ENCODE data around the gene LTBP1.

Gene LTBP1

DNA sequence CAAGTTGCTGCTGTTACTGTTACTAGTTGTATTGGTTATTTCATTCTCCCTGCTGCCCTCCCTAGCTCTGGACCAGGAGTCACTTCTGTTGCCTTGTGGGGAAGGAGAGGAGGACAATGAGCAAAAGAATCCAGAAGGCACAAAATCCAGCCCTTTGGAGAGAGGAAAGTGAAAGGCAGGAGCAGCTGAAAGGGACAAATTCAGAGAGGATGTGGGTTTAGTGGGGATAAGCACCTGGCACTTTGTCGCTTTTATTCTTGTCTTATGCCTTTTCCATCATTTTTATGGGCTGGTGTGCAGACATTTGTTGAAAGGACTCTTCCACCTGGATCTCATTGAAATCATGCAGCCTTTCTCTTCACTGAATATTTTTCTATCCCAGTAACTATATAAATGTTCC is 24.3 kb upstream of the LTBP1 start:
- no peak overlapping the region for H3K27ac Mint-ChIP-seq
- no peaks in the 10 kb centered on the region for H3K4me1 Mint-ChIP-seq (ENCODE audit: low read depth)
- no peak overlapping the region for H3K4me3 Mint-ChIP-seq
- H3K36me3 Mint-ChIP-seq = no peaks in the 10 kb centered on the region
- peaks cover 23% of the 10 kb centered on the region for H3K27me3 Mint-ChIP-seq
- no peaks in the 10 kb centered on the region for H3K9me3 Mint-ChIP-seq (ENCODE audit: low read depth)

DNA sequence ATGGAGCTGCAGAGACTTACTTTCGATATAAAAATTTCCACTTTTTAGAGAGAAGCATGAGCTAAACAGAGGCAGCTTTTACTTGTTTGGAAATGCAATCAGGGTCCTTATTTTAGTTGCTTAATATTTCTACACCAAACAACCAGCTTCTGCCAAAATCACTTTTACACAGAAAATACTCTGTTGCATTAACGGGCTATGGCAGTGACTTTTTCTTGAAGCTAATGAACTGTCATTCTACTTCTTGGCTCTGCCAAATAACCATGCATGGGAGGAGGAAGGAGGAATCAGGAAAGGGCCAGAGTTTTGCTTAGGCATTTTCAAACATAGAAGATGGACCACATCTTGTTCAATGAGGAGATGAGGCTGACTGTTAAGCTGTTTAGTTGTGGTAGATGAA is 23.6 kb upstream of the LTBP1 start:
- peaks cover 26% of the 10 kb centered on the region for H3K27me3 Mint-ChIP-seq
- H3K4me3 Mint-ChIP-seq = no peak overlapping the region
- no peak overlapping the region for H3K27ac Mint-ChIP-seq
- H3K36me3 Mint-ChIP-seq = no peaks in the 10 kb centered on the region
- H3K9me3 Mint-ChIP-seq (ENCODE audit: low read depth) = no peaks in the 10 kb centered on the region
- no peaks in the 10 kb centered on the region for H3K4me1 Mint-ChIP-seq (ENCODE audit: low read depth)

DNA sequence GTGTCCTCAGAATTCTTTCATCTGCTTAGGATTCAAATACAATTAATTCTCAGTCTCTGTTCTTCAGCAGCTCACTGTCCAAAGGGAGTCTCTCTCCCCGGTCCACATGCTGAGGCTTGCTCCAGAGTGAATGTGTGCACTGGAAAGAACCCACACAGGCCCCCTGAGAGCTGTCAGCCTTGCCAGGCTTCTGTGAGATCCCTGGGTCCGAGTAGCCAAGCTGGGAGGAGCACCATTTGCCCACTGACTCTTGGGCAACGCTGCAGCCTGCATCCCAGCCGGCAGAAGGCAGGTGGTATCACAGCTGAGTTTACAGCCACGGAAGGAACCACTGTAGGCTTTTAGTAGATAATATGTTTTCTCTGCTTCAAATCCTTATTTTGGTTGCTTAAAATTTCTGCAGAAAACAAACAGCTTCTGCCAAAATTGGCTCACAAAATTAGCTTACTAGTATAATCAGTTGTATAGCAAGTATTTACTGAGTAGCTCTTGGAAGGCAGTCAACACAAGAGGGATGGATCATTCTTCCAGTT is 21.4 kb upstream of the LTBP1 start:
- H3K36me3 Mint-ChIP-seq = no peaks in the 10 kb centered on the region
- no peak overlapping the region for H3K4me3 Mint-ChIP-seq
- H3K27me3 Mint-ChIP-seq = peaks cover 22% of the 10 kb centered on the region
- no peaks in the 10 kb centered on the region for H3K9me3 Mint-ChIP-seq (ENCODE audit: low read depth)
- no peak overlapping the region for H3K27ac Mint-ChIP-seq
- no peaks in the 10 kb centered on the region for H3K4me1 Mint-ChIP-seq (ENCODE audit: low read depth)

DNA sequence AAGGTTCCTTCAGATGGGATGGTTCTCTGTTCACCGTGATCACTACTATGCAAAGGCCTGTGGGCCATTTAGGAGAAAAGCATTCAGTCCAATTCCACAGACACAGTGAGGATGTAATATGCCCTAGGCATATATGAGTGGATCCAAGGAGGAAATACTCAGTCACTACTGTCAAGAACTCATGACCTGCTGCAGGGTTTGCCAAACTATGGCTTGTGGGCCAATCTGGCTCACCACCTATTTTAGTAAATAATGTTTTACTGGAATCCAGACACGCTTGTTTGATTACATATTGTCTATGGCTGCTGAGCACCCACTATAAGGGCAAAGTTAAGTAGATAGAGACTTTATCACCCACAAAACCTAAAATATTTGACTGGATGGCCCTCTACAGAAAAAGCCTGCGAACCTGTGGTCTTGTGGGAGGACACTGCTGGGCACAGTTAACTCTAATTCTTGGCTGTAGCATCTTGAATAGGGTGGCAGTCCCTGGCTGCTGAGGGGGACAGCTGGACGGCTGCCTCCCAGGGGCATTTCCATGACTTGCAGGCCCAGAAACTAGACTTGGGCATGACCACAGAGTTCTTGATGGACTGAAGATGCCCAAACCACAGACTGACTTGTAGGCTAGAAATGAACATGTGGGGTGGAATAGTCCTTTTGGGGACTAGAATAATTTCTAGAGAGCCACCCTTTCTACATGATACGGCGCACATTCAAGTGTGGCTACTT is 20.6 kb upstream of the LTBP1 start:
- Mint-ChIP-seq H3K4me3 (no peak overlapping the region), H3K27me3 (peaks cover 22% of the 10 kb centered on the region), H3K9me3 (ENCODE audit: low read depth) (no peaks in the 10 kb centered on the region), H3K36me3 (no peaks in the 10 kb centered on the region), H3K27ac (no peak overlapping the region), H3K4me1 (ENCODE audit: low read depth) (no peaks in the 10 kb centered on the region)

DNA sequence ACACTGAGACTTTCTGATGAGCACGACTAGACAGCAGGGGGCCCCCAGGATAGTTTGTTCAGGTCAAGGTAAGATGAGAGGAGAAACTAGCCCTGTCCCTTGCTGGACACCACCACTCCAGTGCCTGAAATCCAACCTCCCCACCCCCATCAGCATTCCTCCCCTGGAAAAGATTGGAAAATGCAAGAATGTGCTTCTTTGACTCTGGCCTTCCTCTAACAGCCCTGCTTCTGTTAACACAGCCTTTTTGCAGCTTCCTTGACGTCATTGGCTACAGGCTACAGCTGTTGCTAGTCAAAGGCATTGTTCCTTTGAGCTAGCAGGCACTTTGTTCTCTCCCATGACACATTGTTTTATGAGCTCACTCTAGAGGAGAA is 20.1 kb upstream of the LTBP1 start:
- no peaks in the 10 kb centered on the region for H3K9me3 Mint-ChIP-seq (ENCODE audit: low read depth)
- peaks cover 22% of the 10 kb centered on the region for H3K27me3 Mint-ChIP-seq
- no peak overlapping the region for H3K4me3 Mint-ChIP-seq
- no peaks in the 10 kb centered on the region for H3K36me3 Mint-ChIP-seq
- no peaks in the 10 kb centered on the region for H3K4me1 Mint-ChIP-seq (ENCODE audit: low read depth)
- no peak overlapping the region for H3K27ac Mint-ChIP-seq

DNA sequence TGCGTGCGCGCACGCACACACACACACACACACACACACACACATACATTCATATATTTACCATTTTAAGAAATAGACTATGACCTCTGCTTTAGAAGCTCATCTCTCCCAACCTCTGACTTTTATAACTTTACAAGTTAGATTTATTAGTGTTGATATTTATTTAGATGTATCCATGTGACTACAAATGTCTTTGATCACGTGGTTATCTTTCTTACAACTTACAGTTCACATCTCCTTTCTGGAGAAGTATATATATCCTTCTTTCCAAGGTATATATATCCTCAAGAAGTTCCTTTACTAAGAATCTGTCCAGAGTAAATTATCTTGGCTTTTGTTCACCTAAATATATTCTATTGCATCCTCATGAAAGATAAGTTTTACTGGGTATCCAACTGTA is 16.3 kb upstream of the LTBP1 start:
- no peaks in the 10 kb centered on the region for H3K9me3 Mint-ChIP-seq (ENCODE audit: low read depth)
- H3K4me1 Mint-ChIP-seq (ENCODE audit: low read depth) = no peaks in the 10 kb centered on the region
- no peaks in the 10 kb centered on the region for H3K36me3 Mint-ChIP-seq
- peaks cover 10% of the 10 kb centered on the region for H3K27me3 Mint-ChIP-seq
- no peak overlapping the region for H3K4me3 Mint-ChIP-seq
- H3K27ac Mint-ChIP-seq = no peak overlapping the region

DNA sequence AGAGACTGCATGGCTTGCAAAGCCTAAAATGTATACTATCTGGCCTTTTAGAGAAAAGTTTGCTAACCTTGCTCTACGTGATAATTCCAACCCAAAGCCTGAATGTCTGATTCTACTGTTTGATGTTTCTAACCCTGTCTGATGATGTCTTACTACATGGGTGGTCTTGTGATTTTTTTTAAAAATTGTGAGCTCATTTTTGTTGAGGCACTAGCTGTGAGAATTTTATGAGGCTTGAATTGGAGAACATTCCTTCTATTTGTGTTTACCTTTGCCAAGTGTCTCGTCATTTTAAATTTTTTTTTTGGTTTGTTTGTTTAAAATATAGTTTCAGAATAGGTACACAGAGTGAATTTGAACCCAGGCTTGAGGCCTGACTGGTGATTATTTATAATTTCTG is 15.2 kb upstream of the LTBP1 start:
- Mint-ChIP-seq H3K27me3 (peaks cover 13% of the 10 kb centered on the region), H3K4me1 (ENCODE audit: low read depth) (no peaks in the 10 kb centered on the region), H3K36me3 (no peaks in the 10 kb centered on the region), H3K27ac (no peak overlapping the region), H3K4me3 (no peak overlapping the region), H3K9me3 (ENCODE audit: low read depth) (no peaks in the 10 kb centered on the region)

DNA sequence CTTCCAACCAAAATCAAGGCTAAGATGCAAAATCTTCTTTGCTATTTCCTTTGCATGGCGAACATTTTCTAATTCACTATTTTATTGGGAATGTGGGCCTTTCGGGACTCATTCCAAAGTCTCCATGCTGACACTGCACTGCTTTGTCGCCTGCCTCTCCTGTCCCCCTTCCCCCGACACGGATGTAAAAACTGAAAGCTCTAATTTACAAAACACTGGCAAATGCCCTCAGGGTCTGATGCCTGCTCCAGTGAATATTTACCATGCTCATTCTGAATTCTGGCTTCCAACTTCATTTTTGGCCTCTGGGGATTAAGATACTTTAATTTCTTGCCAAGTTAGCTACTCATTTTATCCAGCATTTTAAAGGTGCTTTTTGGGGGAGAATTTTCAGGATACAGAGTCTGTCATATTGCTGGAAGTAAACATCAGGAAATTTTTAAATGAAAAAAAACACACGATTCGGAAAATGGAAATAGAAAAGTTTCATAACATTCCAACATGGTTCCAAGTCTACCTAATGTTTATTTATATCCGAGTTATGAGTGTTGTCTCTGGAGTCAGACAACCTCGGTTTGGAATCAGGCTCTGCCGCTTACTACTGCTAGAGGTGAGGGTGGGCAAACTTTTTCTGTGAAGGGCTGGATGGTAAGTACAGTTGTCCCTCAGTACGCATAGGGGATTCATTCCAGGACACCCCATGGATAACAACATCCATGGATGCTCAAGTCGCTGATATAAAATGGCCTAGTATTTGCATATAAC is 14.6 kb upstream of the LTBP1 start:
- Mint-ChIP-seq H3K27me3 (peaks cover 11% of the 10 kb centered on the region), H3K9me3 (ENCODE audit: low read depth) (no peaks in the 10 kb centered on the region), H3K4me1 (ENCODE audit: low read depth) (no peaks in the 10 kb centered on the region), H3K27ac (no peak overlapping the region), H3K36me3 (no peaks in the 10 kb centered on the region), H3K4me3 (no peak overlapping the region)

DNA sequence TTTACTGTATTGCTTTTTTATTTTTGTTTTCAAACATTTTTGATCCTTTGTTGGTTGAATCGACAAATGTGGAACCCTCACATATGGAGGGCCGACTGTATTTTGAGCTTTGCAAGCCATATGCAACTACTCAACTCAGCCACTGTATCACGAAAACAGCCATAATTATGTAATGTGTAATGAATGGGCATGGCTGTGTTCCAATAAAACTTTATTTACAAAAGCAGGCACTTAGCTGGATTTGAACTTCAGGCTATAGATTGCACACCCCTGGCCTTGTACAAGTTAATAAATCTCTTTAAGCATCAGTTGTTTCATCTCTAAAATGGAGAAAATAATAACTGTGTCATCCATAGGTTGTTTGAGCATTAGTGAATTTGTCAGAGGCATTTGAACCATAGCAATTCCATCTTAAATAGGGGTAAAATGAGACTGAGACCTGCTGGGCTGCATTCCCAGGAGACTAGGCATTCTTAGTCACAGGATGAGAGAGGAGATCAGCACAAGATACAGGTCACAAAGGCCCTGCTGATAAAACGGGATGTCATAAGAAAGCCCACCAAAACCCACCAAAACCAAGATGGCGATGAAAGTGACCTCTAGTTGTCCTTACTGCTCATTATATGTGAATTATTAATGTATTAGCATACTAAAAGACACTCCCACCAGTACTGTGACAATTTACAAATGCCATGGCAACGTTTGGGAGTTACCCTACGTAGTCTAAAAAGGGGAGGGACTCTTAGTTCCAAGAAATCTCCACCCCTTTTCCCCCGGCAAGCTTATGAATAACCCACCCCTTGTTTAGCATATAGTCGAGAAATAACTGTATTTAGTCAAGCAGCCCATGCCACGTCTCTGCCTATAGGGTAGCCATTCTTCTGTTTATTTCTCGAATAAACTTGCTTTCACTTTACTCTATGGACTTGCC is 13.7 kb upstream of the LTBP1 start:
- H3K4me1 Mint-ChIP-seq (ENCODE audit: low read depth) = no peaks in the 10 kb centered on the region
- no peaks in the 10 kb centered on the region for H3K36me3 Mint-ChIP-seq
- H3K27me3 Mint-ChIP-seq = peaks cover 5% of the 10 kb centered on the region
- H3K9me3 Mint-ChIP-seq (ENCODE audit: low read depth) = no peaks in the 10 kb centered on the region
- H3K27ac Mint-ChIP-seq = no peak overlapping the region
- no peak overlapping the region for H3K4me3 Mint-ChIP-seq

DNA sequence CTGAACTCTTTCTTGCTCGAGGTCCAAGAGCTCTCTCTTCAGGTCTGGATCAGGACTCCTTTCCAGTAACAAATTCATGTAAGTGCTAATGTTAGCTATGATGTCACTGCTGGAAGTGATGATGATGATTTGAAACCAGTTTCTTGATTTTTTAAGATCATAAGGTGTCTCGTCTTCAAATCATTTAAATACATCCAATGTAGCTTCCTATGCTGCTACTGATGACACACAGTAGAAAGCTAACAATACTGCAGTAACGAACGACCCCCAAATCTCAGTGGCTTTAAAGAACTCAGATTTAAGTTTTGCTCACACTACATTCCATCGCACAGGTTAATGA is 13.0 kb upstream of the LTBP1 start:
- no peaks in the 10 kb centered on the region for H3K9me3 Mint-ChIP-seq (ENCODE audit: low read depth)
- peaks cover 6% of the 10 kb centered on the region for H3K27me3 Mint-ChIP-seq
- no peak overlapping the region for H3K4me3 Mint-ChIP-seq
- no peaks in the 10 kb centered on the region for H3K4me1 Mint-ChIP-seq (ENCODE audit: low read depth)
- no peaks in the 10 kb centered on the region for H3K36me3 Mint-ChIP-seq
- H3K27ac Mint-ChIP-seq = no peak overlapping the region

DNA sequence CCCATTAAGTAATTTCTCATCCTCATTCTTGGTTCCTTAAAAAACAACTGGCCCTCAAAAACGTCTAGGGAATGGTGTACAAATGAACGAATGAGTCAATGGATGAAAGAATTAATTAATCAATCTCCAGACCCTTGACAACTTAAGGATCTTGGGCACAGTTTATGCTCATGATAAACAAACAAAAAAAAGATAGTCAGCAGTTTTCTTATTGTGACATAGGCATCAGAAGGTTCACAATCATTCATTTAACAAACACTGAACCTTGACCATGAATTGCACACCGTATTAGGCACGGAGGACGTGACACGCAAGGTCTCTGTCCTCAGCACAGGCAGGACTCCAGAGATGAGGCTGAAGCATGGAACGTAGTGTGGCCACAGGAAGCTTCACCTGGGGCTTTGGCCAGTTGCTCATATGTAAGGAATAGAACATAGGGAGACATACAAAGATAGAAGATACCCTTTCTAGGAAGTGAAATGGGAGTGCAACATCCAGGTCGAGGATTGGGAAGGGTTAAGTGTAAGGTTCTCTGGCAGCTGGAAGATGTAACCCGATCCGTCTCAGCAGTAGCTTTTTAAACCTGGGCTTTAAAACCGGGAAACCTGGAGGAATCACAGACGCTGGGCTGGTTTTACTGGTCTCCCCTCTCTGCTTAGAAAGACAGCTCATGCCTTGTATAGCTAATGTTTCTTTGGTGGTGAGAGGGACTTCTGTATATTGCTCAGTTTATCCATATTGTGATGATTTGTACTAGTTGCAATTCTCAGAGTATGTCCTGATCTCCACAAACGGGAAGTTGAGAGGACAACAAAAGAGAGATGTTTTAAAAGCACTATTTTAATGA is 8.9 kb upstream of the LTBP1 start:
- H3K4me1 Mint-ChIP-seq (ENCODE audit: low read depth) = no peaks in the 10 kb centered on the region
- no peak overlapping the region for H3K4me3 Mint-ChIP-seq
- no peaks in the 10 kb centered on the region for H3K9me3 Mint-ChIP-seq (ENCODE audit: low read depth)
- peaks cover 8% of the 10 kb centered on the region for H3K27me3 Mint-ChIP-seq
- H3K27ac Mint-ChIP-seq = no peak overlapping the region
- H3K36me3 Mint-ChIP-seq = no peaks in the 10 kb centered on the region

DNA sequence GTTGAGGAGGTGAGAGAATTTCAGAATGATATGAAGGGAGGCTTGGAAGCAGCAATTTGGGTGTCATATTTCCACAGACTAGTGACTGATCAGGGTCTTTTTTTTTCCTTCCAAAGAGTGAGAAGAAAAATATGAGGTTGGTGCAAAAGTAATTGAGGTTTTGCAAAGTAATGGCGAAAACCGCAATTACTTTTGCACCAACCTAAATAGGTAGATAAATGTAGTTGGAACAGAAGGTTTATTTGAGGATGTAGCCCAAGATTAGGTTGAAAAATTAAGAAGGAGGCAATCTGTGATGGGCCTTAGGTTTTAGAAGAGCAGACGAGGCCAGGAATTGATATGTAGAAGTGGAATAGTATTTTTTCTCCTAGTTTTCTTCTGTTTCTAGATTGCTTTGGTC is 7.8 kb upstream of the LTBP1 start:
- no peak overlapping the region for H3K27ac Mint-ChIP-seq
- H3K36me3 Mint-ChIP-seq = no peaks in the 10 kb centered on the region
- H3K4me3 Mint-ChIP-seq = no peak overlapping the region
- peaks cover 8% of the 10 kb centered on the region for H3K27me3 Mint-ChIP-seq
- H3K9me3 Mint-ChIP-seq (ENCODE audit: low read depth) = no peaks in the 10 kb centered on the region
- H3K4me1 Mint-ChIP-seq (ENCODE audit: low read depth) = no peaks in the 10 kb centered on the region

DNA sequence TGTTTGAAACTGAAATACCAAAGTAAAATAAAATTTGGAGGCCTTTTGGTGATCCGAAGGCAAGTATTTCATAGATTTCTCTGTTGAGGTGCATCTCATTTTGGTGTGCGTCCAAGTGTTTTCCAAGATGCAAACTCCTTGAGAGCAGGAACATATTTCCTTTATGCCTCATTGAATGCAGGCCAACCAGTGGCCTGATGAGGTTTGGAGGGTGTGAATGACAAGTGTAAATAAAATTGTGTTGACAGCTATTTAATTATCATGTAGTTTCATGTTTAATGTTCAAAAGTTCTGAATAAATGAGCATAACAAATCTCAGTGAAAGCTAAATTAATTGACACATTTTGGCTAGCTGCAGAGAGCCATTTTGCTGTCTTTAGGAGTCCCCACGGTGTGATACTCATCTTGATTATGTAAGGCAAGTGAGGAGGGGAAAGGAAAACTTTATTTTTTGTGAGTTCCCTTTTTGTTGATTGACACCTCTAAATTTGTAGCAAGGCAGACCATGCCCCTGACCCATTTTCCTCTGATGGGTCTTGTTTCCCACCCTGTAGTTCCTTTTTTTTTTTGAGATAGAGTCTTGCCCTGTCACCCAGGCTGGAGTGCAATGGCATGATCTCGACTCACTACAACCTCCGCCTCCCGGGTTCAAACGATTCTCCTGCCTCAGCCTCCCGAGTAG is 6.3 kb upstream of the LTBP1 start:
- H3K4me3 Mint-ChIP-seq = no peak overlapping the region

More for the DNA sequence above, 6.3 kb upstream of the LTBP1 start:
- Mint-ChIP-seq H3K4me1 (ENCODE audit: low read depth) (no peaks in the 10 kb centered on the region), H3K36me3 (no peaks in the 10 kb centered on the region), H3K27ac (no peak overlapping the region), H3K9me3 (ENCODE audit: low read depth) (no peaks in the 10 kb centered on the region), H3K27me3 (peaks cover 8% of the 10 kb centered on the region)

All from activated naive CD8-positive, alpha-beta T cell (primary cell).